ENCODE measurements around the gene DZIP1.

DZIP1 gene

GRCh38 chr13:95644601-95645052, at the start of gene DZIP1:
DZIP1 (minus strand) TSS chr13:95644706; CDS start chr13:95642029, 2,677 bp downstream.
- TF ChIP-seq TEAD4 (IDR thresholded peaks at IDR 0.05), result no peak
- no peak for TF ChIP-seq REST (IDR thresholded peaks at IDR 0.05; ENCODE audit: low read depth)
- TF ChIP-seq CREB1 (IDR thresholded peaks at IDR 0.05; ENCODE audit: low read depth), result no peak
- TF ChIP-seq FOXM1 (IDR thresholded peaks at IDR 0.05; ENCODE audit: borderline replicate concordance, low read depth), result no peak
- TF ChIP-seq NFIC (IDR thresholded peaks at IDR 0.05), result no peak
- no peak for TF ChIP-seq EP300 (IDR thresholded peaks at IDR 0.05; ENCODE audit: borderline replicate concordance)
- no peak for TF ChIP-seq YY1 (IDR thresholded peaks at IDR 0.05; ENCODE audit: low read depth)
- TF ChIP-seq EGR1 (IDR thresholded peaks at IDR 0.05), result no peak
- no peak for TF ChIP-seq USF1 (IDR thresholded peaks at IDR 0.05)

GRCh38 chr13:95689582-95689926, 45.0 kb upstream of the DZIP1 start:
- TF ChIP-seq MAX (IDR thresholded peaks at IDR 0.05) (no peak), REST (IDR thresholded peaks at IDR 0.05; ENCODE audit: low read depth) (no peak)

- no peak for TF ChIP-seq CEBPB (IDR thresholded peaks at IDR 0.05)
- no peak for TF ChIP-seq EGR1 (IDR thresholded peaks at IDR 0.05)
- TF ChIP-seq TEAD4 (IDR thresholded peaks at IDR 0.05), result no peak
- TF ChIP-seq ZBTB7A (IDR thresholded peaks at IDR 0.05; ENCODE audit: low read depth), result no peak
- TF ChIP-seq TCF12 (IDR thresholded peaks at IDR 0.05; ENCODE audit: low read depth), result no peak
These were observed 39.9 kb upstream of the DZIP1 start for GRCh38 chr13:95684418-95684817.

- TF ChIP-seq USF1 (IDR thresholded peaks at IDR 0.05), result no peak
- TF ChIP-seq FOXM1 (IDR thresholded peaks at IDR 0.05; ENCODE audit: borderline replicate concordance, low read depth), result no peak
- TF ChIP-seq MAX (IDR thresholded peaks at IDR 0.05), result no peak
- TF ChIP-seq YY1 (IDR thresholded peaks at IDR 0.05; ENCODE audit: low read depth), result no peak
- TF ChIP-seq REST (IDR thresholded peaks at IDR 0.05; ENCODE audit: low read depth), result no peak
These were observed 35.2 kb upstream of the DZIP1 start for GRCh38 chr13:95679722-95680121.

GRCh38 chr13:95678967-95679366, 34.5 kb upstream of the DZIP1 start:
- no peak for TF ChIP-seq YY1 (IDR thresholded peaks at IDR 0.05; ENCODE audit: low read depth)
- no peak for TF ChIP-seq ZBTB7A (IDR thresholded peaks at IDR 0.05; ENCODE audit: low read depth)
- no peak for TF ChIP-seq CREB1 (IDR thresholded peaks at IDR 0.05; ENCODE audit: low read depth)
- TF ChIP-seq EGR1 (IDR thresholded peaks at IDR 0.05), result no peak
- no peak for TF ChIP-seq CEBPB (IDR thresholded peaks at IDR 0.05)
- TF ChIP-seq REST (IDR thresholded peaks at IDR 0.05; ENCODE audit: low read depth), result no peak
- TF ChIP-seq NFIC (IDR thresholded peaks at IDR 0.05), result no peak
- TF ChIP-seq TCF12 (IDR thresholded peaks at IDR 0.05; ENCODE audit: low read depth), result no peak
- no peak for TF ChIP-seq USF1 (IDR thresholded peaks at IDR 0.05)
- no peak for TF ChIP-seq TEAD4 (IDR thresholded peaks at IDR 0.05)
- no peak for TF ChIP-seq TAF1 (IDR thresholded peaks at IDR 0.05; ENCODE audit: low read depth)
- TF ChIP-seq MAX (IDR thresholded peaks at IDR 0.05), result no peak
- no peak for TF ChIP-seq RAD21 (IDR thresholded peaks at IDR 0.05; ENCODE audit: low read depth)
